ENCODE results near the gene HFE. TPM values are rescaled to one million over a fixed set of nuclear protein-coding genes. Genes with fewer than 3 reads are reported as not detected.

The HFE gene
- polyA plus RNA-seq, 1 donor (not counting 4 experiments of a cell fraction or from before 2014, with no cell fraction given): 18.4 TPM

DNA sequence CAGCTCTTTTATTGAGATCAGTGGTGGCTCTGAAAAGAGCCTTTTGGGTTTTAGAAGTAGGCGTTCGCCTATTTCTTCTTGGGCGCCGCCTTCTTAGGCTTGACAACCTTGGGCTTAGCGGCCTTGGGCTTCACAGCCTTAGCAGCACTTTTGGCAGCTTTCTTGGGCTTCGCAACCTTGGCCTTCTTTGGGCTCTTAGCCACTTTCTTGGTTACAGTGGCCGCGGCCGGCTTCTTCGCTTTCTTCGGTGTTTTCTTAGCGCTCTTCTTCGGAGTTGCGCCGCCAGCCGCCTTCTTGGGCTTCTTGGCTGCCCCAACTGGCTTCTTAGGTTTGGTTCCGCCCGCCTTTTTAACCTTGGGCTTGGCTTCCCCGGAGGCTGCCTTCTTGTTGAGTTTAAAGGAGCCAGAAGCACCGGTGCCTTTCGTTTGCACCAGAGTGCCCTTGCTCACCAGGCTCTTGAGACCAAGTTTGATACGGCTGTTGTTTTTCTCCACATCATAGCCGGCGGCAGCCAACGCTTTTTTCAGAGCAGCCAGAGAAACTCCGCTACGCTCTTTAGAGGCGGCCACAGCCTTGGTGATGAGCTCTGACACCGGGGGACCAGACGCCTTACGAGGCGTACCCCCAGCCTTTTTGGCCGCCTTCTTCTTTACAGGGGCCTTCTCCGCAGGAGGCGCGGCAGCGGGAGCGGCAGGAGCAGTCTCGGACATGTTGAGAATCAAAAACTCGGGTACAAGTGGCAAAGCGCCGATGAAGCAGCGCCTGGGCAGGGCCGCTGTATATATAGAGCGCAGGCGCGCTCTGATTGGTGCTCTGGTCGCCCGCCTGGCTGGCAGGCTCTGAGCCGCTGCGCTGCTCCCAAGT is 31.3 kb upstream of the HFE start:
- H3K9me1 ChIP-seq (ENCODE audit: control insufficient read depth, extremely low read depth, insufficient read depth, low read length): no peaks in the 10 kb centered on the region
- H3K4me2 ChIP-seq (ENCODE audit: control insufficient read depth, extremely low read depth, insufficient read depth, low read depth, low read length): peak overlapping the region; percentile 93
- no peaks in the 10 kb centered on the region for H3K36me3 ChIP-seq (ENCODE audit: control insufficient read depth in 2 of 2, extremely low read depth in 1 of 2, insufficient read depth in 2 of 2, low read length in 2 of 2)
- H3K27ac ChIP-seq (ENCODE audit: control insufficient read depth, insufficient read depth, low read length): peak overlapping the region; percentile 97
- DNase-seq (ENCODE audit: low read depth, low spot score): no peak
- dilution Hi-C loops (cut with MboI; ENCODE audit: extremely low pct_ligation_motif_present, low sequenced_read_pairs): no loop called here
- no peak for FAIRE-seq
- no peaks in the 10 kb centered on the region for H3K79me2 ChIP-seq (ENCODE audit: control insufficient read depth, insufficient read depth, low read length)
- H3K4me1 ChIP-seq (ENCODE audit: control insufficient read depth, extremely low read depth, insufficient read depth, low read length): peaks cover 19% of the 10 kb centered on the region
- TF ChIP-seq, protein P1, sequence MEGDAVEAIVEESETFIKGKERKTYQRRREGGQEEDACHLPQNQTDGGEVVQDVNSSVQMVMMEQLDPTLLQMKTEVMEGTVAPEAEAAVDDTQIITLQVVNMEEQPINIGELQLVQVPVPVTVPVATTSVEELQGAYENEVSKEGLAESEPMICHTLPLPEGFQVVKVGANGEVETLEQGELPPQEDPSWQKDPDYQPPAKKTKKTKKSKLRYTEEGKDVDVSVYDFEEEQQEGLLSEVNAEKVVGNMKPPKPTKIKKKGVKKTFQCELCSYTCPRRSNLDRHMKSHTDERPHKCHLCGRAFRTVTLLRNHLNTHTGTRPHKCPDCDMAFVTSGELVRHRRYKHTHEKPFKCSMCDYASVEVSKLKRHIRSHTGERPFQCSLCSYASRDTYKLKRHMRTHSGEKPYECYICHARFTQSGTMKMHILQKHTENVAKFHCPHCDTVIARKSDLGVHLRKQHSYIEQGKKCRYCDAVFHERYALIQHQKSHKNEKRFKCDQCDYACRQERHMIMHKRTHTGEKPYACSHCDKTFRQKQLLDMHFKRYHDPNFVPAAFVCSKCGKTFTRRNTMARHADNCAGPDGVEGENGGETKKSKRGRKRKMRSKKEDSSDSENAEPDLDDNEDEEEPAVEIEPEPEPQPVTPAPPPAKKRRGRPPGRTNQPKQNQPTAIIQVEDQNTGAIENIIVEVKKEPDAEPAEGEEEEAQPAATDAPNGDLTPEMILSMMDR (optimal IDR thresholded peaks at IDR 0.05 in 1 of 3, IDR thresholded peaks at IDR 0.05 in 1 of 3, conservative IDR thresholded peaks at IDR 0.05 in 1 of 3; ENCODE audit: extremely low read depth in 1 of 3, insufficient read depth in 2 of 3, low read length in 3 of 3): no peak
- TF ChIP-seq EZH2 (IDR thresholded peaks at IDR 0.05; ENCODE audit: low read length): no peak
- H3K9me3 ChIP-seq (ENCODE audit: control insufficient read depth, low read depth, low read length): no peaks in the 10 kb centered on the region
- no peaks in the 10 kb centered on the region for H3K27me3 ChIP-seq (ENCODE audit: control insufficient read depth, extremely low read depth, insufficient read depth, low read length)
- peak overlapping the region; percentile 74 for H2AFZ ChIP-seq (ENCODE audit: control insufficient read depth, low read length)
- H3K4me3 ChIP-seq (ENCODE audit: control insufficient read depth in 2 of 3, extremely low read depth in 1 of 3, insufficient read depth in 2 of 3, low read depth in 1 of 3, low read length in 3 of 3): peak overlapping the region; percentile 68 to 82 (median 81)
- H3K9ac ChIP-seq (ENCODE audit: control insufficient read depth, extremely low read depth, insufficient read depth, low read length): peak overlapping the region; percentile 92
- no peaks in the 10 kb centered on the region for H4K20me1 ChIP-seq (ENCODE audit: control insufficient read depth, extremely low read depth, insufficient read depth, low read length)

DNA sequence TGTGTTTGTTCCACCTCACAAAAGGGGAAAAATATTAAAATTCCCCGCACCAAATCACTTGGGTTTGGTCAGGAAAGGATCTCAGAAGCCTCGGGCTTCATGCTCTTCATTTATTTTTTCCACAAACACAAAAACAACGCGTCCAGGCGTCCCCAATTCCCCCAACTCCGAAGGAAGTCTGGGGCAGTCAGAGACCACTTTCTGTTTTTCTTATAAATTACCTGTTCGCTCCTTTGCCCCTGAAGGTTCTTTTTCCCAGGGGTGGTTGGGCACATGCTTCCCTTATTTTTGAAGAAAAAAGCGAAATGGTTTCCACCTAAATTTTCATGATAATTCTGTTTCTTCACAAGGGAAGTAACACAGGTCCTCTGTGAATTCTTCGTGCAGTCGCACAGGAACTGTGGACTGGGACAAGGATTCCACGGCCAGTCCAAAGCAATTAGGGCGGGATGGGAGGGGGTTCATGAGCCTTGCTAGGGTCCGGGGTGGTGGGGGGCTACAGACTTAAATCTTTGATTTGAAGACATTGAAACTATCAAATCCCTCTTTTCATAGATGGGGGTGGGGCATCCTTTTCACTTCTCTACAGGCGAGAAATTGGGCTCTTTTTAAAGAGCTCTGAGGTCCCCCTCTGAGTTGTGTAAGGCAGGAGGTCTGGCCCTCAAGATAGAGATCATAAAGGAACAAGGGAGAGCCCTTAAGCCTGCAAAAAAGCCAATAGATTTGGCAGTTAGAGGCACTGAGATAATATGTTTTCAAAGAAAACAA is 30.5 kb upstream of the HFE start:
- FAIRE-seq (no peak), DNase-seq (ENCODE audit: low read depth, low spot score) (no peak)
- H4K20me1 ChIP-seq (ENCODE audit: control insufficient read depth, extremely low read depth, insufficient read depth, low read length): no peaks in the 10 kb centered on the region
- H3K27me3 ChIP-seq (ENCODE audit: control insufficient read depth, extremely low read depth, insufficient read depth, low read length): no peaks in the 10 kb centered on the region
- TF ChIP-seq, protein P1 (optimal IDR thresholded peaks at IDR 0.05 in 1 of 3, IDR thresholded peaks at IDR 0.05 in 1 of 3, conservative IDR thresholded peaks at IDR 0.05 in 1 of 3; ENCODE audit: extremely low read depth in 1 of 3, insufficient read depth in 2 of 3, low read length in 3 of 3): no peak
- TF ChIP-seq EZH2 (IDR thresholded peaks at IDR 0.05; ENCODE audit: low read length): no peak
- H3K4me3 ChIP-seq (ENCODE audit: control insufficient read depth in 2 of 3, extremely low read depth in 1 of 3, insufficient read depth in 2 of 3, low read depth in 1 of 3, low read length in 3 of 3): peak overlapping the region; percentile 66 to 81 (median 68)
- peaks cover 19% of the 10 kb centered on the region for H3K4me1 ChIP-seq (ENCODE audit: control insufficient read depth, extremely low read depth, insufficient read depth, low read length)
- peak overlapping the region; percentile 92 for H3K9ac ChIP-seq (ENCODE audit: control insufficient read depth, extremely low read depth, insufficient read depth, low read length)
- no peaks in the 10 kb centered on the region for H3K79me2 ChIP-seq (ENCODE audit: control insufficient read depth, insufficient read depth, low read length)
- H2AFZ ChIP-seq (ENCODE audit: control insufficient read depth, low read length): peak overlapping the region; percentile 74
- peak overlapping the region; percentile 97 for H3K27ac ChIP-seq (ENCODE audit: control insufficient read depth, insufficient read depth, low read length)
- H3K4me2 ChIP-seq (ENCODE audit: control insufficient read depth, extremely low read depth, insufficient read depth, low read depth, low read length): peak overlapping the region; percentile 93
- H3K9me1 ChIP-seq (ENCODE audit: control insufficient read depth, extremely low read depth, insufficient read depth, low read length): no peaks in the 10 kb centered on the region
- dilution Hi-C loops (cut with MboI; ENCODE audit: extremely low pct_ligation_motif_present, low sequenced_read_pairs): no loop called here
- no peaks in the 10 kb centered on the region for H3K36me3 ChIP-seq (ENCODE audit: control insufficient read depth in 2 of 2, extremely low read depth in 1 of 2, insufficient read depth in 2 of 2, low read length in 2 of 2)
- H3K9me3 ChIP-seq (ENCODE audit: control insufficient read depth, low read depth, low read length): no peaks in the 10 kb centered on the region

Data from keratinocyte (primary cell).